ENCODE measurements around the gene NRG2. TPM values are rescaled to one million over a fixed set of nuclear protein-coding genes. Genes with fewer than 3 reads are reported as not detected.

Gene NRG2
- total and polyA plus RNA-seq, 2 of the 4 experiments (the other 2 are of a cell fraction) = 0.18 TPM; not detected in 1

DNA sequence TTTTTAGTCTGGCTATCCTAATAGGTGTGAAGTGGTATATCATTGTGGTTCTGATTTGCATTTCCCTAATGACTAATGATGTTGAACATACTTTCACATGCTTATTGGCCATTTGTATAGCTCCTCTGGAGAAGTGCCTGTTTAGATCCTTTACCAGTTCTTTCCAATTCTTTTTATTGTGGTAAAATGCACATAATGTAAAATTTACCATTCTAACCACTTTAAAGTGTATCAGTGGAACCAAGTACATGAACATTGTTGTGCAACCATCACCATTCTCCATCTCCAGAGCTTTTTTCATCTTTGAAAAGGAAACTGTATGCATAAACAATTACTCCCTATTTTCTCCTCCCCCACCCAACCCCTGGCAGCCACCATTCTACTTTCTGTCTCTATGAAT lies 95.4 kb downstream of the NRG2 start:
- intact Hi-C loops (cut with micrococcal nuclease) (no loop called here), dilution Hi-C loops (cut with HindIII; ENCODE audit: low sequenced_read_pairs, unreplicated experiment) (no loop called here)
- POLR2A ChIA-PET (ENCODE audit: unreplicated experiment) = no interaction called here

More for the DNA sequence above, 95.4 kb downstream of the NRG2 start:
- ATAC-seq (ENCODE audit: low read depth) (no peak), DNase-seq (no peak)
- H2AK5ac ChIP-seq (ENCODE audit: low read depth, low read length) = no peak overlapping the region
- no peak overlapping the region for H3K18ac ChIP-seq (ENCODE audit: low read depth, low read length)
- H3K36me3 ChIP-seq (ENCODE audit: control insufficient read depth, insufficient read depth, low read length) = no peaks in the 10 kb centered on the region
- H4K8ac ChIP-seq (ENCODE audit: low read depth in 2 of 2, low read length in 2 of 2) = no peak overlapping the region
- 0 out of 2 replicates have a peak, but pooled peaks cover 3% of the 10 kb centered on the region for H3K9me1 ChIP-seq (ENCODE audit: insufficient read depth, low read length)
- no peak overlapping the region for H2BK120ac ChIP-seq (ENCODE audit: low read depth, low read length)
- no peak overlapping the region for H4K5ac ChIP-seq (ENCODE audit: low read depth, low read length)
- H3K27me3 ChIP-seq (ENCODE audit: control insufficient read depth, insufficient read depth, low read length) = peaks cover 28% of the 10 kb centered on the region
- H3K4me3 ChIP-seq (ENCODE audit: insufficient read depth, low read depth, low read length) = no peak overlapping the region
- H3K4me1 ChIP-seq (ENCODE audit: control insufficient read depth, insufficient read depth, low read length) = no peaks in the 10 kb centered on the region
- H4K91ac ChIP-seq (ENCODE audit: insufficient read depth, low read depth, low read length) = no peak overlapping the region
- H3K56ac ChIP-seq (ENCODE audit: extremely low read depth, insufficient read depth, low read length) = no peak overlapping the region
- H2AK9ac ChIP-seq (replicated peaks; ENCODE audit: low read depth, low read length, poor library complexity) = no peak overlapping the region
- no TSS peak for BruUV-seq (replicated peaks)
- CTCF ChIA-PET = no interaction called here
- H2BK5ac ChIP-seq (ENCODE audit: low read depth, low read length, poor library complexity, severe bottlenecking) = no peak overlapping the region
- TF ChIP-seq SMC3 (IDR thresholded peaks at IDR 0.05; ENCODE audit: low read depth, low read length) (no peak), NFE2L2 (IDR thresholded peaks at IDR 0.05; ENCODE audit: low read depth, low read length) (no peak), RFX5 (IDR thresholded peaks at IDR 0.05; ENCODE audit: low read depth, low read length) (no peak), MAFK (IDR thresholded peaks at IDR 0.05; ENCODE audit: low read depth, low read length) (no peak), RAD21 (IDR thresholded peaks at IDR 0.05; ENCODE audit: low read length) (no peak), USF2 (IDR thresholded peaks at IDR 0.05; ENCODE audit: low read depth, low read length) (no peak), RCOR1 (IDR thresholded peaks at IDR 0.05; ENCODE audit: insufficient replicate concordance, low read length) (no peak), CEBPB (IDR thresholded peaks at IDR 0.05; ENCODE audit: low read depth, low read length) (no peak), POLR2A (IDR thresholded peaks at IDR 0.05; ENCODE audit: low read depth, low read length) (no peak)
- TF ChIP-seq, protein P1, sequence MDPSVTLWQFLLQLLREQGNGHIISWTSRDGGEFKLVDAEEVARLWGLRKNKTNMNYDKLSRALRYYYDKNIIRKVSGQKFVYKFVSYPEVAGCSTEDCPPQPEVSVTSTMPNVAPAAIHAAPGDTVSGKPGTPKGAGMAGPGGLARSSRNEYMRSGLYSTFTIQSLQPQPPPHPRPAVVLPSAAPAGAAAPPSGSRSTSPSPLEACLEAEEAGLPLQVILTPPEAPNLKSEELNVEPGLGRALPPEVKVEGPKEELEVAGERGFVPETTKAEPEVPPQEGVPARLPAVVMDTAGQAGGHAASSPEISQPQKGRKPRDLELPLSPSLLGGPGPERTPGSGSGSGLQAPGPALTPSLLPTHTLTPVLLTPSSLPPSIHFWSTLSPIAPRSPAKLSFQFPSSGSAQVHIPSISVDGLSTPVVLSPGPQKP (IDR thresholded peaks at IDR 0.05; ENCODE audit: borderline replicate concordance, low read depth, low read length) = no peak
- H2BK20ac ChIP-seq (ENCODE audit: low read depth, low read length) = no peak overlapping the region
- no peak overlapping the region for H3K27ac ChIP-seq (ENCODE audit: insufficient read depth, low read length)
- H3K9ac ChIP-seq (ENCODE audit: low read depth, low read length) = no peak overlapping the region
- no peaks in the 10 kb centered on the region for H3K9me3 ChIP-seq (ENCODE audit: control insufficient read depth, insufficient read depth, low read length)
- no peak overlapping the region for H3K14ac ChIP-seq (replicated peaks; ENCODE audit: low read depth, low read length)
- H2AFZ ChIP-seq (replicated peaks; ENCODE audit: low read length, poor library complexity) = no peak overlapping the region
- H3K4ac ChIP-seq (ENCODE audit: low read depth, low read length) = no peak overlapping the region
- H3K4me2 ChIP-seq (ENCODE audit: low read depth, low read length) = no peak overlapping the region
- no peak overlapping the region for H2BK15ac ChIP-seq (ENCODE audit: low read depth, low read length)
- no peaks in the 10 kb centered on the region for H3K79me1 ChIP-seq (ENCODE audit: low read depth in 1 of 2, low read length in 2 of 2)
- in situ Hi-C loops (cut with MboI; ENCODE audit: low sequenced_read_pairs) = no loop called here
- H4K20me1 ChIP-seq (ENCODE audit: insufficient read depth, low read length) = no peaks in the 10 kb centered on the region; the same call in 1 of the 2 replicates
- no peak overlapping the region for H3K23ac ChIP-seq (ENCODE audit: low read depth, low read length)

Data from IMR-90 (cell line).